ENCODE measurements around the gene PNPLA1.

- TF ChIP-seq CTCF (IDR thresholded peaks at IDR 0.05; ENCODE audit: low read length) (no peak), EZH2phosphoT487 (IDR thresholded peaks at IDR 0.05; ENCODE audit: low read length) (no peak), EZH2 (optimal IDR thresholded peaks at IDR 0.05; ENCODE audit: low read depth, low read length) (no peak)
Measured at GRCh38 chr6:36315921-36316320, 46.1 kb downstream of the PNPLA1 start.
